ENCODE data around the gene SERPINB8.

SERPINB8 gene

GRCh38 chr18:64011513-64011912 is 41.6 kb downstream of the SERPINB8 start:
- H3K4me3 ChIP-seq (replicated peaks; ENCODE audit: low read depth, low read length): no peak overlapping the region
- DNase-seq (ENCODE audit: low read depth): no peak
- no peak for TF ChIP-seq CTCF (IDR thresholded peaks at IDR 0.05; ENCODE audit: low read length, missing control alignments)

GRCh38 chr18:64017870-64018269 is 48.0 kb downstream of the SERPINB8 start:
- DNase-seq (ENCODE audit: low read depth): peak; percentile 48
- no peak overlapping the region for H3K4me3 ChIP-seq (replicated peaks; ENCODE audit: low read depth, low read length)
- peak; percentile 57 for TF ChIP-seq CTCF (IDR thresholded peaks at IDR 0.05; ENCODE audit: low read length, missing control alignments)

GRCh38 chr18:64019922-64020756 is 50.3 kb downstream of the SERPINB8 start:
- no peak for DNase-seq (ENCODE audit: low read depth)
- no peak overlapping the region for H3K4me3 ChIP-seq (replicated peaks; ENCODE audit: low read depth, low read length)

GRCh38 chr18:64026350-64026749 is 56.5 kb downstream of the SERPINB8 start:
- no peak for DNase-seq (ENCODE audit: low read depth)
- no peak overlapping the region for H3K4me3 ChIP-seq (replicated peaks; ENCODE audit: low read depth, low read length)
- no peak for TF ChIP-seq CTCF (IDR thresholded peaks at IDR 0.05; ENCODE audit: low read length, missing control alignments)

More at GRCh38 chr18:64019922-64020756, 50.3 kb downstream of the SERPINB8 start:
- TF ChIP-seq CTCF (IDR thresholded peaks at IDR 0.05; ENCODE audit: low read length, missing control alignments): no peak

- no peak overlapping the region for H3K4me3 ChIP-seq (replicated peaks; ENCODE audit: low read depth, low read length)
- no peak for DNase-seq (ENCODE audit: low read depth)
- no peak for TF ChIP-seq CTCF (IDR thresholded peaks at IDR 0.05; ENCODE audit: low read length, missing control alignments)
Observed at GRCh38 chr18:64027931-64028695, 58.2 kb downstream of the SERPINB8 start.

- no peak overlapping the region for H3K4me3 ChIP-seq (replicated peaks; ENCODE audit: low read depth, low read length)
- no peak for DNase-seq (ENCODE audit: low read depth)
- TF ChIP-seq CTCF (IDR thresholded peaks at IDR 0.05; ENCODE audit: low read length, missing control alignments): no peak
Observed at GRCh38 chr18:64029096-64029495, 59.2 kb downstream of the SERPINB8 start.

Data from fibroblast of pulmonary artery (primary cell).